NCI-H1105 treated with DMSO at 0.1 percent for 48 hours (cell line): ENCODE results near the gene EIF4G3.
"Not testable (repeated sequence)": the region's sequence is repeated elsewhere in the genome, so short reads cannot be mapped to it uniquely, and the experiment has no call there.

Source experiments
- DNase-seq: peaks from one replicate; lab custom pipeline; 2025; lab: John Stamatoyannopoulos, UW

Gene EIF4G3

GRCh38 chr1:20823845-20824244, 352.9 kb downstream of the EIF4G3 start:
- no peak for DNase-seq

- DNase-seq, result no peak
Measured at GRCh38 chr1:20821466-20821865, 355.2 kb downstream of the EIF4G3 start.

GRCh38 chr1:20819818-20820217, 356.9 kb downstream of the EIF4G3 start:
- DNase-seq, result no peak

- no peak for DNase-seq
Measured at GRCh38 chr1:20814534-20814871, 362.2 kb downstream of the EIF4G3 start.

- no peak for DNase-seq
Measured at GRCh38 chr1:20811916-20812315, 364.8 kb downstream of the EIF4G3 start.

- DNase-seq, result no peak
Measured at GRCh38 chr1:20793236-20793635, 383.5 kb downstream of the EIF4G3 start.

GRCh38 chr1:20792196-20792595, 384.5 kb downstream of the EIF4G3 start:
- DNase-seq, result no peak

DNA sequence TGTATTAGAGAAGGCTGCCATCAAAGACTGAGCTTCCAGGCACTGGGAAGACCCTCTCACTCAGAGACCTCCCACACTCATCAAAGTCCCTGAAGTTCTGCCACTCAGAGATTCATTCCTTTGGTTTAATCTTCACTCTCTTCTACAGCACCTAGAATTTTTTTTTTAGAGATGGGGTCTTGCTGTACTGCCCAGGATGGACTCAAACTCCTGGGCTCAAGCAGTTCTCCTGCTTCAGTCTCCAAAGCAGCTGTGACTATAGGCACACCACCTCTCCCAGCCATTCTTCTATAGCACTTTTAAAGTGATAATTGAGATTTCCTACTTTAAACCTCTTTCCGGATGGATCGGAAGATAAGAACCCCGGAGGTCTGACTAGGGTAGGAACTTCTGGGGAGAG, 385.9 kb downstream of the EIF4G3 start:
- no peak for DNase-seq

DNA sequence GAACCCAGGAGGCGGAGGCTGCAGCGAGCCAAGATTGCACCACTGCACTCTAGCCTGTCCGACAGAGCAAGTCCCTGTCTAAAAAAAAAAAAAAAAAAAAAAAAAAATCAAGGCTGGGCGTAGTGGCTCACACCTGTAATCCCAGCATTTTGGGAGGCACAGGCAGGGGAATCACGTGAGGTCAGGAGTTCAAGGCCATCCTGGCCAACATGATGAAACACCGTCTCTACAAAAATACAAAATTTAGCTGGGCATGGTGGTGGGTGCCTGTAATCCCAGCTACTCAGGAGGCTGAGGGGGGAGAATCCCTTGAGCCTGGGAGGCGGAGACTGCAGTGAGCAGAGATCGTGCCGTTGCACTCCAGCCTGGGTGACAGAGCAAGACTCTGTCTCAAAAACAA, 387.1 kb downstream of the EIF4G3 start:
- DNase-seq, result not testable (repeated sequence)

GRCh38 chr1:20787840-20788795, 388.6 kb downstream of the EIF4G3 start:
- DNase-seq, result peak; percentile 64

DNA sequence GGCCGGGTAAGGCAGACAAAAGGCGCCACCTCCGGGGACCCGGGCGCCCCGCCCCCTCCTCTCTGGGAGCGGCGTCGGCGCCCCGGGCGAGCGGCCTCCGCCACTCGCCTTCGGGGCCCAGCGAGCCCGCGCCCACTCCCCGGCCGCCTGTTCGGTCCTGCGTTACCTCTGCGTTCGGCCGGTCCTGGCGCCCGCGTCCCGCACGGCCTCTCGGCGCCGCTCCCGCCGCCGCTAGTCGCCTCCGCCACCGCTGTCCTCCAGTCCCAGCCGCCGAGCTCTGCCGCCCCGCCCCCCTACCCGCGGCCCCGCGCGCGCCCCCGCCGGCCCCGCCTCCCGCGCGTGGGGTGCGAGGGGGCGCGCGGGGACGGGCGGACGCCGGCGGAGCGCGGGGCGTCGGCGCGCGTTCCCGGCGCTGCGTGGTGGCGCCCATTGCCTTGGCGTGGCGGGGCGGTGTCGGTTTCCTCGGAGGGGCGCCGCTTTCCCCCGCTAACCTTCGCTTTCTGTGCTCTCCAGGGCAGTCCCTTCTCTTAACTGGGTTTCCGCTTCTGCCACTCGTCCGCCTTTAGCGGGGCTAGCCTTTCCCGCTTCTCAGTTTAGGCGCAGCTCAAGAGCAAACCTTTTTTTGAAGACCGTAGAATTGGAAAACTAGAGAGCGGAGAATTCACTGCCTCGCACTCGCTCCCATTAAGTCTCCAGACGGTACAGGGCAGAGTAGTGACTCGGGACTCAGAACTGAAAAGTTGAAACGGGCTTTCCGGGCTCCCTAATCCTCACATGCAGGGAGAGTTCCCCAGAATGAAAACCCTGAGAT, 389.5 kb downstream of the EIF4G3 start, which contains the start of gene HP1BP3:
Gene HP1BP3 (minus strand): TSS at position 279 of the 811 bp plus-strand sequence. CDS start 6,867 bp downstream, outside the sequence.
- DNase-seq, result peak; percentile 72

DNA sequence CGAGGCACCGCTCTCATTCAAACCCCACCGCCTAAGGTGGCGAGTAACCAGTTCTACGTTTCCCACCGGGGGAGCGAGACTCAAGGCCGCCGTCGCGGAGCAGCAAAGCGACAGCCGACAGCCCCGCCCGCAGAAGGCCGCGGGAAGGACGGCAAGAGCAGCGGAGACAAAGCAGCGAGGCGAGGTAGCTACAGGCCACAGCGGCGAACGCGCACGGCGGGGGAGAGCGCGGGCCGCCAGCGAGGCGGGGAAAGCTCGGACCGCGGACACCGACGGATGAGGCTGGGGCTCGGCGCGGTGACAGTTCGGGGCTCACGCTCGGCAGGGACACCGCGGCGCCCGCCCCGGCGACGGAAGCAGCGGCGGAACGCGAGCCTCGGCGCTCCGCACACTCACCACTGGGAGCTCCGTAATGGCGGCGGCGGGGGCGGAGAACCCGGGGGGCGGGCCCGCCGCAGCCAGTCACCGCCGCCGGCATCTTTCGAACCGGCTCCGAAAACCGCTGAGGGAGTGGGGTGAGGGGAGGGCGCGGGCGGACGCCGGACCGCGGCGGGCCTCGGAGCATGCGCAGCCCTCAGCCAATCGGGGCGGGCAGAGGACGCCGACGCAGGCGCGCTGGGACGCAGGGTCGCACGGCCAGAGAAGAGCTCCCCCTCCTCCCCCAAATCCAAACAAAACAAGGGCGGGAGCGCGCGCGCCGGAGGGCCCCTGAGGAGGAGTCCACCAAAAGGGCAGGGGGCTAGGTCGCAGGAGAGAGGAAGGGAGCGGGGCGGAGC, 390.3 kb downstream of the EIF4G3 start:
- peak; percentile 96 for DNase-seq

DNA sequence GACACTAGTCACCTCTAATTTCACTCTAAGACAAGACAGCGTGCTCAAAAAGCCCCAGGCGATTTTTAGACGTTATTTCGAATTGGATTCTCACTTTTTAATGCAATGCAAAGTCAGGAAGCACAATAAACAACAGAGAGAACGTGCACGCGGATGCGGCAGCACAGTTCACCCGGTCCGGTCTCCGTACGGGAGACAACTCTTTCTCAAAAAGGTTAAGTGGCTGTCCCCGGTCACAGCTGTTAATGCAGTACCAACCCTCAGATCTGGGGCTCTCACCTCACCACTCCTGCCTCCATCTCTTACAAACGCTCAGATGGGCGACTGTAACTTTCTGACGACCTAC, 390.8 kb downstream of the EIF4G3 start:
- no peak for DNase-seq

GRCh38 chr1:20775700-20776099, 401.0 kb downstream of the EIF4G3 start:
- no peak for DNase-seq

GRCh38 chr1:20771780-20772179, 404.9 kb downstream of the EIF4G3 start:
- DNase-seq, result no peak

GRCh38 chr1:20770314-20771087, 406.2 kb downstream of the EIF4G3 start:
- no peak for DNase-seq

DNA sequence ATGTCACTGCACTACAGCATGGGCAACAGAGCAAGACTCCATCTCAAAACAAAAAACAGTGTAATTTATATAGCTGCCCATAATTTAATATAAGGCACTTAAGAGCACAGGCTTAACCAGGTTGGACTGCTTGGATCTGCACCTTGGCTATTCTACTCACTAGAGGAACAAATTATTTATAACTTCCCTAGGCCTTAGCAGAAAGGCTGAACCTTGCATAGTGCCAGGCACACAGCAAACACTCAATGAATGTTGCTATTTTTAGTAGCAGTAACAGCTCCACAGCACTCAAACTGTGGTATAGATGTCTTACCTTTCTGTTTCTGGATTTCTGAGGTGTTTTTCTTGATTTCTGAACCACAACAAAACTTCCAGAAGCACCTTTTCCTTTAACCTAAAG, 409.4 kb downstream of the EIF4G3 start:
- no peak for DNase-seq

DNA sequence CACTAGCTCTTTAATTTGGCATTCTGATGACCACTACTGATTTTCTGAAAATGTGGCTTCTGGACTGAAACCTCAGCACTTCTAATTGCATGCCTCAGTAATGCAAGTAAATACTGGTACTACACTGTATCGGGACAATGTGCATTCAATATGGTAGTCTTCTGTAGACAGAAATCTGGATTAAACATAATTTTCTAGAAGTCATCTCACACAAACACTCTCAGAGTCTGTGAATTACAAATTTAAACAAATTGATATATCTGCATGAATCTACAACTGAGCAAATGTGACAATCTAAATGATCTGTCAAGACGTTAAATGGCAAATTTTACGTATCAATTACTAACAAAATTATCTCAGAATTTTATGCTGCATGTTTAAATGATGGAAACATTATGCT, 413.3 kb downstream of the EIF4G3 start:
- no peak for DNase-seq

DNA sequence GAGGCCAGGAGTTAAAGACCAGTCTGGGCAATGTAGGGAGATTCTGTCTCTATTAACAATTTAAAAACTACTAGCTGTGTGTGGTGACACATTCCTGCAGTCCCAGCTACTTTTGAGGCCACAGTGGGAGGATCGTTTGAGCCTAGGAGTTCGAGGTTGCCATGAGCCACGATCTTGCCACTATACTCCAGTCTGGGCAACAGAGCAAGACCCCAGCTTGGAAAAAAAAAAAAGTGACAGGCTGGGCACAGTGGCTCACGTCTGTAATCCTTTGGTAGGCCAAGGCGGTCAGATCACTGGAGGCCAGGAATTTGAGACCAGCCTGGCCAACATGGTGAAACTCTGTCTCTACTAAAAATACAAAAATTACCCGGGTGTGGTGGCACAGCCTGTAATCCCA, 416.4 kb downstream of the EIF4G3 start:
- no peak for DNase-seq
